GM23338 (cell line): ENCODE results near the gene WHAMM. TPM values are rescaled to one million over a fixed set of nuclear protein-coding genes. Genes with fewer than 3 reads are reported as not detected.

Source experiments
- ATAC-seq: fragments of 200-7000 bp; cut with Tn5 transposase; 3 replicates; pipeline ENCODE4 v1.9.1; 2020
- DNase-seq: peaks from one replicate; pipeline ENCODE4 v3.0.0-alpha.2; 2015; ENCODE audit warnings: low spot score
- H2AFZ ChIP-seq: fragments of 200-600 bp; sonication (generic); 2 replicates; pipeline ENCODE4 v1.8.0; 2016; ENCODE audit warnings: antibody characterized with exemption, mild to moderate bottlenecking, moderate library complexity
- H3F3A ChIP-seq: fragments of 200-600 bp; sonication (generic); replicated peaks from 2 replicates; pipeline ENCODE4 v1.8.0; 2017; ENCODE audit warnings: antibody characterized with exemption, mixed run types, low read depth
- H3K27ac ChIP-seq: fragments of 200-600 bp; sonication (generic); 2 replicates; pipeline ENCODE4 v1.6.1; 2016; ENCODE audit warnings: low read depth
- H3K27me3 ChIP-seq: fragments of 200-600 bp; sonication (generic); 2 replicates; pipeline ENCODE4 v1.8.0; 2016; ENCODE audit warnings: mild to moderate bottlenecking, mixed run types, moderate library complexity; ENCODE audit not compliant: insufficient read depth
- H3K36me3 ChIP-seq: fragments of 200-600 bp; sonication (generic); 2 replicates; pipeline ENCODE4 v1.8.0; 2016; ENCODE audit warnings: mild to moderate bottlenecking; ENCODE audit not compliant: insufficient read depth
- H3K4me1 ChIP-seq: fragments of 200-600 bp; sonication (generic); 2 replicates; pipeline ENCODE4 v1.8.0; 2016; ENCODE audit warnings: mild to moderate bottlenecking, moderate library complexity; ENCODE audit not compliant: insufficient read depth
- H3K4me2 ChIP-seq: fragments of 200-600 bp; sonication (generic); 2 replicates; pipeline ENCODE4 v1.7.1; 2017; ENCODE audit warnings: mixed run types
- H3K4me3 ChIP-seq: fragments of 200-600 bp; sonication (generic); 2 replicates; pipeline ENCODE4 v1.6.1; 2016; ENCODE audit warnings: mixed run types
- H3K79me2 ChIP-seq: fragments of 200-600 bp; sonication (generic); replicated peaks from 2 replicates; pipeline ENCODE4 v1.8.0; 2017; ENCODE audit warnings: mild to moderate bottlenecking; ENCODE audit not compliant: insufficient read depth
- H3K9me2 ChIP-seq: fragments of 200-600 bp; sonication (generic); 2 replicates; pipeline ENCODE4 v1.8.0; 2017; ENCODE audit not compliant: insufficient read depth
- H4K20me1 ChIP-seq: fragments of 200-600 bp; sonication (generic); replicated peaks from 2 replicates; pipeline ENCODE4 v1.8.0; 2017; ENCODE audit warnings: mild to moderate bottlenecking; ENCODE audit not compliant: insufficient read depth
- H3K27ac Mint-ChIP-seq: 2 replicates; pipeline ENCODE4 v1.8.0; 2020; ENCODE audit warnings: inconsistent platforms, mild to moderate bottlenecking, moderate library complexity, mixed read lengths
- H3K27me3 Mint-ChIP-seq: 3 replicates; pipeline ENCODE4 v1.8.0; 2022; ENCODE audit warnings: low read depth, mild to moderate bottlenecking, moderate library complexity, mixed read lengths, inconsistent platforms; ENCODE audit not compliant: insufficient read depth, poor library complexity
- H3K36me3 Mint-ChIP-seq: 3 replicates; pipeline ENCODE4 v1.8.0; 2021; ENCODE audit warnings: low read depth, mild to moderate bottlenecking, inconsistent platforms, moderate library complexity, mixed read lengths
- H3K4me1 Mint-ChIP-seq: 3 replicates; pipeline ENCODE4 v1.8.0; 2020; ENCODE audit warnings: mild to moderate bottlenecking, inconsistent platforms, mixed read lengths
- H3K4me3 Mint-ChIP-seq: 3 replicates; pipeline ENCODE4 v1.8.0; 2021; ENCODE audit warnings: moderate library complexity, mild to moderate bottlenecking, inconsistent platforms, mixed read lengths
- H3K9me3 Mint-ChIP-seq: 3 replicates; pipeline ENCODE4 v1.8.0; 2020; ENCODE audit warnings: moderate library complexity, mild to moderate bottlenecking, inconsistent platforms, mixed read lengths
- CTCF ChIP-seq, 2 experiments: fragments of 200-600 bp in 1 of 2; sonication (generic) in 1 of 2; conservative IDR thresholded peaks; 2 replicates each; pipeline versions ENCODE4 v1.5.1 to v1.6.1; 2016 to 2017; ENCODE audit warnings: antibody characterized with exemption in 2 of 2, low read depth in 2 of 2, mild to moderate bottlenecking in 2 of 2, moderate library complexity in 1 of 2
- EZH2 ChIP-seq: fragments of 200-600 bp; sonication (generic); IDR thresholded peaks from one replicate; pipeline ENCODE4 v1.8.0; 2017; ENCODE audit warnings: antibody characterized with exemption, mild to moderate bottlenecking, low read depth; ENCODE audit not compliant: unreplicated experiment
- ZNF114 ChIP-seq: fragments of 250-450 bp; sonication (Bioruptor Pico); IDR thresholded peaks from 2 replicates; pipeline ENCODE4 v1.5.0; 2020; ENCODE audit warnings: mild to moderate bottlenecking, moderate library complexity
- ZNF462 ChIP-seq: fragments of 250-450 bp; sonication (Bioruptor Pico); IDR thresholded peaks from 2 replicates; pipeline ENCODE4 v1.5.0; 2020; ENCODE audit warnings: mild to moderate bottlenecking, moderate library complexity
- polyA plus RNA-seq: library from polyadenylated mRNA; unstranded; fragments of >200 nt; fragmentation: Nextera tagmentation; extraction: Ambion mirVana; gene quantifications from 2 replicates; pipeline ENCODE4 v1.2.1, GENCODE V29; 2016
- total RNA-seq: library from RNA; depleted of rRNA; stranded (reverse); fragments of >200 nt; shearing (Covaris generic); gene quantifications from 2 replicates; pipeline ENCODE4 v1.2.3, GENCODE V29; 2014
- TF ChIP-seq, protein P1 (sequence below): IDR thresholded peaks from 2 replicates; pipeline ENCODE4 v1.6.1; 2016; ENCODE audit warnings: antibody characterized with exemption

The WHAMM gene
- total and polyA plus RNA-seq, 2 experiments from 2014 or later: 2.2 to 4.1 TPM

DNA sequence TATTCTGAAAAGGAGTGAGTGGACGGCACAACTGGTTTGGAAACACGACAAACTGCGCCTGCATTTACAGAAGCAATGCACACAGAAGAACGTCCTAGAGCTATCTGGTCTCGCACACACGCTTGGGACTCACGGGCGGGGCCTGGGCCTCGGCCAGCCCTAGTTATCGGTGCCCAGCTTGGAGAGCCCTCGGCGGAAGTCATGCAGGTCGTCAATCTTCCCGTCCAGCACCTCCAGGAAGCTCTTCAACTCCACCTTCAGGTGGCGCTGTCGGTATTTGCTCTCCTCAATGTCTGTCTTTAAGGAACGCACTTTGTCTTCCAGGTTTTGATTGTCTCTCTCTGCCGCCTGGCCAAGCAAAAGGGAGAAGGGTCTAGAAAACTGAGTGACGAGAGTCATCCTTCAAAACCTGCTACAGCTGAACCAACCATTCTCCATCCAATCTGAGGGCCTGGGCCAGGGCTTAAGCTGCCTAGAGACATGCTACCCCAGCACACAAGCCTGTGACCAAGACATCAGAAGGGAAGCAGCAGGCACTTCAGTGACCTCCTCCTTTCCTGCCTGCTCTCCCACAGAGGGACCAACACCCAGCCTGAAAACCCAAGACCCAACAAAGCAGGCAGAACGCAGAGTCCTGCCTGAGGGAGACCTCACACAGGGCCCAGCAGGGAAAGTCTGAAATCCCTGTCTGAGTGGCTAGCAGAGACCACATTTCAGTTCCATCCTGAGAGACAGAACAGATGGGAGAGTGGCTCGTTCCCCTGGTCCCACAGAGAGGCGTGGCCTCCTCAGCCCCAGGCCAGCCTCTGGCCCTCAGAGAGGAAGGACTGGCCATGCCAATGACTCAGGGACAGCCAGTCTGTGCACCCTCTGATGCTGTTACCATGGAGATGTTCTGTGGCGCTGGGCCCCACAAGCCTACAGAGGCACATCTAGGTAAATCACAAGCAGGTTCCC is 40.4 kb downstream of the WHAMM start:
- H3K27me3 ChIP-seq: no peaks in the 10 kb centered on the region
- H3K4me3 ChIP-seq: no peak overlapping the region
- DNase-seq: peak; percentile 96
- H3K27ac Mint-ChIP-seq: peak overlapping the region; percentile 56; the same call in 1 of the 2 replicates
- peaks cover 15% of the 10 kb centered on the region for H3K4me1 Mint-ChIP-seq
- H3K27me3 Mint-ChIP-seq: peaks cover 19% of the 10 kb centered on the region
- peak; percentile 97 for ATAC-seq
- H3K9me3 Mint-ChIP-seq: no peaks in the 10 kb centered on the region; the same call in 2 of the 3 replicates
- H3K36me3 ChIP-seq: no peaks in the 10 kb centered on the region
- H2AFZ ChIP-seq: peak overlapping the region; percentile 92
- H3K4me3 Mint-ChIP-seq: peak overlapping the region; percentile 37; the same call in 2 of the 3 replicates
- H3K36me3 Mint-ChIP-seq: no peaks in the 10 kb centered on the region
- no peak overlapping the region for H3K27ac ChIP-seq
- TF ChIP-seq CTCF (conservative IDR thresholded peaks at IDR 0.05; ENCODE audit: low read depth in 2 of 2): peak; percentile 89 to 93
- no peak for TF ChIP-seq ZNF462
- TF ChIP-seq ZNF114 (CRISPR knock-in tag): no peak
- no peak for TF ChIP-seq EZH2
- TF ChIP-seq, protein P1, sequence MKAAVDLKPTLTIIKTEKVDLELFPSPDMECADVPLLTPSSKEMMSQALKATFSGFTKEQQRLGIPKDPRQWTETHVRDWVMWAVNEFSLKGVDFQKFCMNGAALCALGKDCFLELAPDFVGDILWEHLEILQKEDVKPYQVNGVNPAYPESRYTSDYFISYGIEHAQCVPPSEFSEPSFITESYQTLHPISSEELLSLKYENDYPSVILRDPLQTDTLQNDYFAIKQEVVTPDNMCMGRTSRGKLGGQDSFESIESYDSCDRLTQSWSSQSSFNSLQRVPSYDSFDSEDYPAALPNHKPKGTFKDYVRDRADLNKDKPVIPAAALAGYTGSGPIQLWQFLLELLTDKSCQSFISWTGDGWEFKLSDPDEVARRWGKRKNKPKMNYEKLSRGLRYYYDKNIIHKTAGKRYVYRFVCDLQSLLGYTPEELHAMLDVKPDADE: no peak; the same call in 1 of the 2 replicates
- H3K9me2 ChIP-seq: no peaks in the 10 kb centered on the region
- H3K79me2 ChIP-seq: no peaks in the 10 kb centered on the region
- H4K20me1 ChIP-seq: no peaks in the 10 kb centered on the region
- H3F3A ChIP-seq: no peaks in the 10 kb centered on the region
- peak overlapping the region; percentile 55; the same call in 1 of the 2 replicates for H3K4me2 ChIP-seq
- peaks cover 7% of the 10 kb centered on the region for H3K4me1 ChIP-seq
